Mesenchymal stem cell (in vitro differentiated cells and primary cell): ENCODE results near the gene SRRM2.

Source experiments
- DNase-seq: peaks from one replicate; pipeline ENCODE4 v3.0.0-alpha.2; 2013
- H2AFZ ChIP-seq: one replicate; pipeline ENCODE4 v1.6.1; 2013; ENCODE audit warnings: low read depth, mild to moderate bottlenecking, control low read depth, inconsistent platforms, low read length, moderate library complexity
- H2AK5ac ChIP-seq: 2 replicates; pipeline ENCODE4 v1.6.1; 2013; ENCODE audit warnings: low read length, moderate library complexity, mild to moderate bottlenecking, inconsistent platforms; ENCODE audit not compliant: severe bottlenecking
- H2BK120ac ChIP-seq: one replicate; pipeline ENCODE4 v1.6.1; 2013; ENCODE audit warnings: low read depth, mild to moderate bottlenecking, inconsistent platforms, low read length, moderate library complexity
- H2BK12ac ChIP-seq, 2 experiments: one replicate each; pipeline ENCODE4 v1.6.1; 2013; ENCODE audit warnings: inconsistent platforms in 2 of 2, low read length in 2 of 2, mild to moderate bottlenecking in 2 of 2, moderate library complexity in 2 of 2, control low read depth in 1 of 2
- H2BK15ac ChIP-seq: one replicate; pipeline ENCODE4 v1.6.1; 2013; ENCODE audit warnings: mild to moderate bottlenecking, low read depth, inconsistent platforms; ENCODE audit not compliant: poor library complexity, severe bottlenecking
- H2BK5ac ChIP-seq: 2 replicates; pipeline ENCODE4 v1.6.1; 2013; ENCODE audit warnings: low read depth, mild to moderate bottlenecking, low read length, control low read depth, inconsistent platforms; ENCODE audit not compliant: poor library complexity, severe bottlenecking
- H3K14ac ChIP-seq, 2 experiments: one replicate each; pipeline ENCODE4 v1.6.1; 2013; ENCODE audit warnings: inconsistent platforms in 2 of 2, low read length in 2 of 2, control low read depth in 1 of 2, mild to moderate bottlenecking in 1 of 2, moderate library complexity in 1 of 2
- H3K18ac ChIP-seq, 2 experiments: one replicate each; pipeline ENCODE4 v1.6.1; 2013; ENCODE audit warnings: inconsistent platforms in 2 of 2, low read length in 2 of 2, control low read depth in 1 of 2, low read depth in 1 of 2, mild to moderate bottlenecking in 1 of 2
- H3K23ac ChIP-seq, 2 experiments: one replicate each; pipeline ENCODE4 v1.6.1; 2013; ENCODE audit warnings: inconsistent platforms in 2 of 2, low read length in 2 of 2, mild to moderate bottlenecking in 2 of 2, moderate library complexity in 2 of 2, control low read depth in 1 of 2
- H3K27ac ChIP-seq: 2 replicates; pipeline ENCODE4 v1.5.1; 2013; ENCODE audit warnings: mild to moderate bottlenecking, moderate library complexity, low read length, control low read depth, inconsistent platforms; ENCODE audit not compliant: poor library complexity, severe bottlenecking
- H3K27me3 ChIP-seq, 2 experiments: 2 replicates each; pipeline versions ENCODE4 v1.6.1 to v1.7.0; 2013; ENCODE audit warnings: low read length in 2 of 2, mild to moderate bottlenecking in 2 of 2, moderate library complexity in 2 of 2, control low read depth in 1 of 2, inconsistent platforms in 1 of 2; ENCODE audit not compliant: control insufficient read depth in 1 of 2, insufficient read depth in 1 of 2
- H3K36me3 ChIP-seq, 2 experiments: 2 replicates each; pipeline versions ENCODE4 v1.6.1 to v1.7.0; 2013; ENCODE audit warnings: low read length in 2 of 2, control low read depth in 1 of 2, inconsistent platforms in 1 of 2, low read depth in 1 of 2, mild to moderate bottlenecking in 1 of 2; ENCODE audit not compliant: insufficient read depth in 2 of 2, control insufficient read depth in 1 of 2
- H3K4ac ChIP-seq, 2 experiments: one replicate each; pipeline ENCODE4 v1.6.1; 2013; ENCODE audit warnings: inconsistent platforms in 2 of 2, low read length in 2 of 2, mild to moderate bottlenecking in 2 of 2, moderate library complexity in 2 of 2, control low read depth in 1 of 2, low read depth in 1 of 2
- H3K4me1 ChIP-seq: 2 replicates; pipeline ENCODE4 v1.6.1; 2013; ENCODE audit warnings: low read depth, low read length, control low read depth; ENCODE audit not compliant: control insufficient read depth, insufficient read depth
- H3K4me2 ChIP-seq: 2 replicates; pipeline ENCODE4 v1.6.1; 2013; ENCODE audit warnings: low read length, mild to moderate bottlenecking, inconsistent platforms; ENCODE audit not compliant: poor library complexity, severe bottlenecking
- H3K4me3 ChIP-seq, 2 experiments: 2 replicates each; pipeline versions ENCODE4 v1.5.1 to v1.7.0; 2013; ENCODE audit warnings: low read length in 2 of 2, mild to moderate bottlenecking in 2 of 2, control low read depth in 1 of 2, low read depth in 1 of 2; ENCODE audit not compliant: insufficient read depth in 1 of 2
- H3K79me1 ChIP-seq: replicated peaks from 2 replicates; pipeline ENCODE4 v1.6.1; 2013; ENCODE audit warnings: mild to moderate bottlenecking, control low read depth, low read length, inconsistent platforms; ENCODE audit not compliant: poor library complexity, severe bottlenecking
- H3K9ac ChIP-seq: 2 replicates; pipeline ENCODE4 v1.7.0; 2013; ENCODE audit warnings: mild to moderate bottlenecking, low read length, moderate library complexity
- H3K9me3 ChIP-seq: 2 replicates; pipeline ENCODE4 v1.7.0; 2013; ENCODE audit warnings: mild to moderate bottlenecking, low read length; ENCODE audit not compliant: control insufficient read depth
- H4K8ac ChIP-seq: one replicate; pipeline ENCODE4 v1.6.1; 2013; ENCODE audit warnings: inconsistent platforms, mild to moderate bottlenecking, low read length, moderate library complexity
- H4K91ac ChIP-seq: one replicate; pipeline ENCODE4 v1.6.1; 2013; ENCODE audit warnings: mild to moderate bottlenecking, low read length, inconsistent platforms
- WGBS: methylation state at CpG from one replicate; pipeline ENCODE4 v1.1.7; 2013; ENCODE audit warnings: mixed read lengths; 5-methylcytosine and 5-hydroxymethylcytosine counted together

Gene SRRM2

DNA sequence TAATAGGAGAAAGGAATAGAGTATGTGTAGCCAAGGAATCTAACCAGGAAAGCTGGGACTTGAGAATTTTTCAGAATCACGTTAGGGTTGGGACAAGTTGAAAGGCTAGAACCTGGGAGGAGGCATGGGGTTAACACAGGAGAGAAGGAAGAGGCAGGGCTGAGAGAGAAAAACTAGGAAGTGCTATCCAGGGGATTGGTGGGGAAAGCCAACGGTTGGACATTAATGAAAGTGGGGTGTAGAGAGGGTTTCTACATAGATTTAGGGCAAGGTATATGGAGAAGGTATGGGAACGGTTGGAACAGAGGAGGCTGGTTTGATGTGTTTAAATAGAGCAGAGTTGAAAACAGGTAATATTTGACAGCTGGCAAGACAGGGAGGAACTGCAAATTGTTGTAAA, 2.7 kb downstream of the SRRM2 start:
- H2BK12ac ChIP-seq: no peak overlapping the region
- H2BK5ac ChIP-seq: no peak overlapping the region
- no peak overlapping the region for H2AK5ac ChIP-seq
- no peaks in the 10 kb centered on the region for H3K9me3 ChIP-seq
- peak overlapping the region in 1 of 2 experiments; percentile 90 for H3K4me3 ChIP-seq
- no peak overlapping the region for H3K23ac ChIP-seq
- H3K18ac ChIP-seq: no peak overlapping the region
- peak overlapping the region; percentile 61 for H3K4me2 ChIP-seq
- H3K27ac ChIP-seq: no peak overlapping the region
- 70% methylated on average over 3 of the region's 3 CpGs for WGBS
- no peak overlapping the region for H3K4ac ChIP-seq
- H4K8ac ChIP-seq: no peak overlapping the region
- no peak for DNase-seq
- H4K91ac ChIP-seq: no peak overlapping the region
- peak overlapping the region; percentile 98 for H3K9ac ChIP-seq
- H3K36me3 ChIP-seq: peaks cover 34 to 38% of the 10 kb centered on the region in 2 experiments
- H3K14ac ChIP-seq: no peak overlapping the region
- H3K79me1 ChIP-seq: peaks cover 13% of the 10 kb centered on the region
- H2BK15ac ChIP-seq: no peak overlapping the region
- H2BK120ac ChIP-seq: no peak overlapping the region
- H2AFZ ChIP-seq: no peak overlapping the region
- H3K27me3 ChIP-seq: no peaks in the 10 kb centered on the region
- H3K4me1 ChIP-seq: peaks cover 18% of the 10 kb centered on the region

DNA sequence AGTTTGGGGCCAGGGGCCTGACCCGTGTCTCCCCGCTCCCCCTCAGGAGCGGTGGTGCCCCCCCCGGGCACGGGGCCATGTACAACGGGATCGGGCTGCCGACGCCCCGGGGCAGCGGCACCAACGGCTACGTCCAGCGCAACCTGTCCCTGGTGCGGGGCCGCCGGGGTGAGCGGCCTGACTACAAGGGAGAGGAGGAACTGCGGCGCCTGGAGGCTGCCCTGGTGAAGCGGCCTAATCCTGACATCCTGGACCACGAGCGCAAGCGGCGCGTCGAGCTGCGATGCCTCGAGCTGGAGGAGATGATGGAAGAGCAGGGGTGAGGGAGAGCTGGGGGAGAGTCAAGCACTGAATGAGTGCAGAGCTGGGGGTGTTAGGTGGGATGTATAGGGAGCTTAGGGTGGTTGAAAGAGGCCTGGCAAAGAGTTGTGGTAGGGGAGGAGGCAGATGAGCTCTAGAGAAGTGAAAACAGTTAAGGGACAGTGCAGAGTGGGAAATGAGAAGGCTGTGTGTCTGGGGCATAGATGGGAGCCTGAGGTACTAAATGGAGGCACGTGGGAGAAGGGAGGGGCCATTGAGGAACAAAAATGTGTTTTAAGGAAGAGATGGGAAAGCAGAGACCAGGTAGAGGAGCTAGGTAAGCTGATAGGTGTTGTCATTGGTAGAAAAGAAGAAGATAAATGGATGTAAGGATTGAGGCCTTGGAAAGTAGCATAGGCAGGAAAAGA, 4.0 kb downstream of the SRRM2 start:
- Histone ChIP-seq H3K9me3 (no peaks in the 10 kb centered on the region), H4K91ac (no peak overlapping the region), H3K27me3 (no peaks in the 10 kb centered on the region), H4K8ac (no peak overlapping the region), H3K4me3 (no peak overlapping the region), H2BK15ac (no peak overlapping the region), H3K4ac (no peak overlapping the region), H3K36me3 (peaks cover 38 to 51% of the 10 kb centered on the region in 2 experiments), H3K18ac (no peak overlapping the region), H2AK5ac (no peak overlapping the region), H2BK120ac (no peak overlapping the region), H2BK5ac (no peak overlapping the region), H3K14ac (no peak overlapping the region), H3K23ac (no peak overlapping the region), H2AFZ (no peak overlapping the region), H3K4me1 (peaks cover 15% of the 10 kb centered on the region), H3K4me2 (no peak overlapping the region), H2BK12ac (peak overlapping the region in 1 of 2 experiments; percentile 15), H3K79me1 (peaks cover 6% of the 10 kb centered on the region), H3K27ac (no peak overlapping the region), H3K9ac (peak overlapping the region; percentile 8)
- WGBS: 96% methylated on average over 30 of the region's 30 CpGs
- DNase-seq: no peak

DNA sequence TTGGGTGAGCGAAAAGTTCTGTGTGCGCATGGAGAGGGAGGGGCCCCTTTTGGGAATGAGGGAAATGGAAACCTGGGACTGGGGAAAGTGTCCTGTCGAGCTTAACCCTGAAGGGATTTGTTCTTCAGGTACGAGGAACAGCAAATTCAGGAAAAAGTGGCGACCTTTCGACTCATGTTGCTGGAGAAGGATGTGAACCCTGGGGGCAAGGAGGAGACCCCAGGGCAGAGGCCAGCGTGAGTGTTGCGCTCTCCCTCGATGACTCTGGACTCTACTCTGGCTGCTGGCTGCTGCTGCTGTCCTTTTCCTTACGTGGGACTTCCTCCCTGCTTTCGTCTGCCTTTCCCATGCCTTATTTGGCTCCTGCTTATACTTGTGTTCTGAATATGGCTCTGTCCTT, 4.9 kb downstream of the SRRM2 start:
- H3K4ac ChIP-seq: no peak overlapping the region
- no peak overlapping the region for H3K18ac ChIP-seq
- peak overlapping the region; percentile 55 for H4K8ac ChIP-seq
- no peak overlapping the region for H2AFZ ChIP-seq
- H3K27ac ChIP-seq: no peak overlapping the region
- peaks cover 10% of the 10 kb centered on the region for H3K4me1 ChIP-seq
- 96% methylated on average over 11 of the region's 11 CpGs for WGBS
- H3K27me3 ChIP-seq: no peaks in the 10 kb centered on the region
- H3K23ac ChIP-seq: no peak overlapping the region
- H3K9ac ChIP-seq: peak overlapping the region; percentile 8
- no peak overlapping the region for H3K4me3 ChIP-seq
- H2BK15ac ChIP-seq: no peak overlapping the region
- H3K4me2 ChIP-seq: no peak overlapping the region
- no peak overlapping the region for H4K91ac ChIP-seq
- no peak overlapping the region for H2AK5ac ChIP-seq
- no peaks in the 10 kb centered on the region for H3K9me3 ChIP-seq
- no peak overlapping the region for H3K14ac ChIP-seq
- H3K36me3 ChIP-seq: peaks cover 47 to 60% of the 10 kb centered on the region in 2 experiments
- peaks cover 12% of the 10 kb centered on the region for H3K79me1 ChIP-seq
- H2BK5ac ChIP-seq: no peak overlapping the region
- no peak overlapping the region for H2BK12ac ChIP-seq
- no peak for DNase-seq
- no peak overlapping the region for H2BK120ac ChIP-seq

DNA sequence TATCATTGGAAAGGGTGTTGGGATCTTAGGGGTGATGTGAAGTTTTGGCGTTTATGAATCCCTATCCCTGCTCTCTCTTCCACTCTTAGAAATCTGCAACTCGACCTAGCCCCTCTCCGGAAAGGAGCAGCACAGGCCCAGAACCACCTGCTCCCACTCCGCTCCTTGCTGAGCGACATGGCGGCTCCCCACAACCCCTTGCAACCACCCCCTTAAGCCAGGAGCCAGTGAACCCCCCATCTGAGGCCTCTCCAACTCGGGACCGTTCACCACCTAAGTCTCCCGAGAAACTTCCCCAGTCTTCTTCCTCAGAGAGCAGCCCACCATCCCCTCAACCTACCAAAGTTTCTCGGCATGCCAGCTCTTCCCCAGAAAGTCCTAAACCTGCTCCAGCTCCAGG, 9.0 kb downstream of the SRRM2 start:
- no peak overlapping the region for H2BK5ac ChIP-seq
- no peak overlapping the region for H3K4ac ChIP-seq
- H3K36me3 ChIP-seq: peaks cover 82 to 100% of the 10 kb centered on the region in 2 experiments
- whole genome bisulfite sequencing: 97% methylated on average over 9 of the region's 10 CpGs
- H3K4me3 ChIP-seq: no peak overlapping the region
- H3K27ac ChIP-seq: no peak overlapping the region
- H3K14ac ChIP-seq: no peak overlapping the region
- peaks cover 34% of the 10 kb centered on the region for H3K79me1 ChIP-seq
- no peak overlapping the region for H4K8ac ChIP-seq
- H2AK5ac ChIP-seq: no peak overlapping the region
- no peak overlapping the region for H3K18ac ChIP-seq
- no peak for DNase-seq
- no peak overlapping the region for H2AFZ ChIP-seq
- no peak overlapping the region for H3K9ac ChIP-seq
- H3K4me2 ChIP-seq: no peak overlapping the region
- H4K91ac ChIP-seq: no peak overlapping the region
- no peak overlapping the region for H3K23ac ChIP-seq
- H2BK12ac ChIP-seq: no peak overlapping the region
- no peak overlapping the region for H2BK15ac ChIP-seq
- H3K9me3 ChIP-seq: no peaks in the 10 kb centered on the region
- H3K4me1 ChIP-seq: peaks cover 4% of the 10 kb centered on the region
- H3K27me3 ChIP-seq: no peaks in the 10 kb centered on the region
- H2BK120ac ChIP-seq: no peak overlapping the region
